ENCODE data around the gene OR52E4.

DNA sequence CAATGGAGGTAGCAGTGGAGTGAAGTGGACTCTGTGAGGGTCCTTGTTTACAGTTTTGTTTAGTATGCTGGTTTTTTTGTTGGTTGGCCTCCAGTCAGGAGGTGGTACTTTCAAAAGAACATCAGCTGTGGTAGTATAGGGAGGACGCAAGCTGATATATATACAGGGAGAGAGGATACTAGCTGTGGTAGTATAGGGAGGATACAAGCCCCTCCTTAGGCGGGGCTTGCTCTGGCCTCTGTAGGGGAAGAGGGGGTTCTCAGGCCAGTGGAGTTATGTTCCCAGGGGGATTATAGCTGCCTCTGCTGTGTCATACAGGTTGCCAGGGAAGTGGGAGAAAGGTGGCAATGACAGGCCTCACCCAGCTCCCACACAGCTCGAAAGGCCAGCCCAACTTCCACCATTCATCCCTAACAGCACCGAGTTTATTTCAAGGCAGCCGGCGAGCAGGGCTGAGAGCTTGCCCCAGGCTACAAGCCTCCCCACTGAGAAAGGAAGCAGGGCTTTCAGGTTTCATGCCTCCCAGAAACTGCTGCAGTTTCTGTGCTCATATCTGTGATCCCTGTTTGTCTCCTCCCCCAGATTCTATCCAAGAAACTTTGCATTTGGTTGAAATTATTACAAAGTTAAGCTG lies 49.1 kb upstream of the OR52E4 start:
- TF ChIP-seq ZNF350 (CRISPR knock-in tag; IDR thresholded peaks at IDR 0.05; ENCODE audit: borderline replicate concordance, low read depth): no peak
- no peak for TF ChIP-seq EP300 (IDR thresholded peaks at IDR 0.05; ENCODE audit: low read depth in 2 of 2, low read length in 2 of 2)
- TF ChIP-seq EP300 (CRISPR knock-in tag; IDR thresholded peaks at IDR 0.05; ENCODE audit: borderline replicate concordance): no peak
- no peak for TF ChIP-seq JUNB (CRISPR knock-in tag; IDR thresholded peaks at IDR 0.05; ENCODE audit: borderline replicate concordance)
- TF ChIP-seq CREM (IDR thresholded peaks at IDR 0.05): no peak
- TF ChIP-seq CREM (CRISPR knock-in tag; IDR thresholded peaks at IDR 0.05): no peak
- TF ChIP-seq ZSCAN29 (CRISPR knock-in tag; conservative IDR thresholded peaks at IDR 0.05): no peak
- TF ChIP-seq ZFP36L2 (CRISPR knock-in tag; IDR thresholded peaks at IDR 0.05): no peak
- no peak for TF ChIP-seq BCL3 (CRISPR knock-in tag; IDR thresholded peaks at IDR 0.05)
- TF ChIP-seq CHD2 (IDR thresholded peaks at IDR 0.05; ENCODE audit: low read depth, low read length): no peak
- TF ChIP-seq GMEB1 (CRISPR knock-in tag; IDR thresholded peaks at IDR 0.05; ENCODE audit: borderline replicate concordance): no peak
- TF ChIP-seq USF2 (IDR thresholded peaks at IDR 0.05; ENCODE audit: low read depth, low read length): no peak
- TF ChIP-seq USF2 (CRISPR knock-in tag; IDR thresholded peaks at IDR 0.05; ENCODE audit: borderline replicate concordance): no peak
- TF ChIP-seq PPARG (CRISPR knock-in tag; conservative IDR thresholded peaks at IDR 0.05): no peak
- no peak for TF ChIP-seq ARHGAP35 (CRISPR knock-in tag; IDR thresholded peaks at IDR 0.05; ENCODE audit: borderline replicate concordance)
- TF ChIP-seq ZNF10 (CRISPR knock-in tag; IDR thresholded peaks at IDR 0.05; ENCODE audit: borderline replicate concordance, low read depth): no peak

All from HepG2 (cell line).